Activated effector memory CD4-positive, alpha-beta T cell treated with anti-CD3 and anti-CD28 coated beads, Interleukin-2, amount 50 U/mL, for 16 hours (primary cell): ENCODE results near the gene EPGN.
"Not testable (repeated sequence)": the region's sequence is repeated elsewhere in the genome, so short reads cannot be mapped to it uniquely, and the experiment has no call there.

Experiments
- DNase-seq: peaks from one replicate; pipeline ENCODE4 v3.0.0-alpha.2; 2020

The EPGN gene

DNA sequence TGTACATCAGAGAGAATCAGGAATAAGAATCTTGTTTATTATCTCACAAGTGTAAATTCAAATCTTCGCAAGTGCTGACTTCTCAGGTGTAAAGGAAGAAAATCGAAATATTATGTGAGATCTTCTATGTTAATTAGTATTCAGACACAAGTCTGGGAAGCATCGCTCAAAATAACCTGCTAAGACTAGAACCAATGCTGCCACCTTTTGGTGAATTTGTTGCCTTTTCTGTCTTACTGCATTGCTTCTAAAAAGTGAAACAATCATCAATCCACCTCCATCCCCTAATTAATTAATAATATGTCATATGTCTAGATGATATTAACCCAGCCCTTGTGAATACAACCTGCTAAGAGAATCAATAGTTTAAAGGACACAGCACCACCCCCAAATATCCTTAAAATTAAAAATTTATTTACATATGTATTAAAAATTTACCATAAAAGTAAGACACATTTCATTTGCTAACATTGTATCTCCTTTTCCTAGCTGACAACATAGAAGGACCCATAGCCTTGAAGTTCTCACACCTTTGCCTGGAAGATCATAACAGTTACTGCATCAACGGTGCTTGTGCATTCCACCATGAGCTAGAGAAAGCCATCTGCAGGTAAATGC, 3.5 kb downstream of the EPGN start:
- no peak for DNase-seq

DNA sequence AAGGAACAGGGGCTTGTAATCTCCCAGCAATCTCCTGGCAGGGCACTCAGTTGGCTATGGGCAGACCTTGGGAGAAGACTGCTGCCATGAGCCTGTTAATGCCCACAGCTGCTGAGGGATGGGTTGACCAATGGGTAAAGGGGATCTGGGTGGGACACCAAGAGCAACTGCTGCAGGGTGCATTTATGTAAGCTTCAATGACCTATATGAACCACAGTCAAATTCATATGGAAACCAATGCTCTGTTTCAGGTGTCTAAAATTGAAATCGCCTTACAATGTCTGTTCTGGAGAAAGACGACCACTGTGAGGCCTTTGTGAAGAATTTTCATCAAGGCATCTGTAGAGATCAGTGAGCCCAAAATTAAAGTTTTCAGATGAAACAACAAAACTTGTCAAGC, 6.1 kb downstream of the EPGN start:
- DNase-seq: no peak

DNA sequence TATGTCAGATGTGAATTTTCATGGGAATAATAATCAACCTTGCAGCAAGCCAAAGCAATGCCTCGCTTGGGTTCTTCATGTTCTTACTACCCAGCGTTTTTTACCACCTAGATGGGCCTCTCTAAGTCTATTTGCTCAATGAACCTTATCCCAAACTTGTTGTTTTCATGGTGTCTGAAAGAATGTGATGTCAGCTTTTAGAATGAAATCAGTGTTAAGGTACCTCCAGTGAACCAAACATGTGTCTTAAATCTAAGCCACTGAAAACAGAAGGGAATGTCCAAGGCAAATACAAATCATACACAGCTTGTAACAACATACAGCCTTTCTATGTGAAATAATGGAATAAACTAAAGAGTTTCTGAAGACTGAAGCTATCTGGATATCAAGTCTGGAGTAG, 6.7 kb downstream of the EPGN start:
- no peak for DNase-seq

DNA sequence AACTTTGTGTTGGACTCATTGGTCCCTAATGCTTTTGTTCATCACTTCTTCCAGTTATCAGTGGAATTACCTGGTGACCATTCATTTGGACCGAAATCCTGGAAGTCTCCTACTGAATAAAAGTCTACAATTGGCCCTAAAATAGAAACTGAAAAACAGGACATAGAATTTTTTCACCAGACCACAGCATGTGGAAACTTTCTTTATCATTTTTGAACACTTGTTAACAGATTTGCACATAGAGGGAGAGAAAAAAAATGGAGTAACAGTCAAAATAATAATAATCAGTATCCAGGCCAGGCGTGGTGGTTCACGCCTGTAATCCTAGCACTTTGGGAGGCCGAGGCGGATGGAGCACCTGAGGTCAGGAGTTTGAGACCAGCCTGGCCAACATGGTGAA, 7.1 kb downstream of the EPGN start:
- DNase-seq: no peak

DNA sequence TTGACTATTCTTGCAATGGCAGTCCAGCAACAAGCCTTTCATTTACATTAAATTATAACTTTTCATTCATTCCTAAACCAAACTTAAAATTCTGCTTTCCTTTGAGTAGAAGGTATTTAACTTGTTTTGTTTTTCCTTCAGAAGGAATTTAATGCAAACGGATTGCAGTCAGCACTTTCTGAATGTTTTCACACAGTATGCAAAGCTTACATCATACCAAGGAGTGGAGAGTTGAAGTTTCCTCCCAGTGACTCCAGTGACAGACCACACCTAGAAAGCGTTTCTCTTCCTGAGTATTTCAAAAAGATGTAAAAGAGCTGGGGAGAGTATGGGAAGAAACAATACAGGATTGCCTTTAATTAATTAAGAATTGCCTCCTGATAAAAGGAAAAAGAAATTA, 8.1 kb downstream of the EPGN start:
- DNase-seq: no peak

DNA sequence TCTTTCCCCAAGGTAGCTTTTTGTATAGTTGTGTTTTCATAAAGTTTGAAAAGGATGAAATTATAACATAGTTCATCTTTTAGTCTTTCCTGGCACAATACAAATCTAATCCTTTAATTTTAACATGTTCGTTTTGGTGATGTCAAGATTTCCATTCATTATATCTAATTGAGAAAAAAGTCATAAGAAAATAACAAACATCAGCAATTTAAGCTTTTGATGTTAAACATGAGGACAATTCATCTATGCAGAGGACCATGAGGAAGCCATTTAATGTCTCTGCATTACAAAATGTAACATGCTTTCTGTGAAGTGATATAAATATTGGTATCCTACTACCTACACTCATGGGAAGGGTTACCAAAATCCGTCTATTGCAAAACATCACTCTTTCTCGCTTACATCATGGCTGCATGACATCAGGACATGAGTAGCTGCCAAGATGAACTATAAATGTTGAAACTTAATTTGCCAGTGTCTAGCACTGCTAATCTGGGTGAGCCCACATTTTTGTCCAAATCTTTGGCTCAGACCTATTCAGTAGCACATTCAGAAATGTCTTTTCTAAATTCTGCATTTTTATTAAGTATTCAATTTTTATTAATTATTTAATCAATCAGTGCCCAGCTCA, 9.5 kb downstream of the EPGN start:
- no peak for DNase-seq

DNA sequence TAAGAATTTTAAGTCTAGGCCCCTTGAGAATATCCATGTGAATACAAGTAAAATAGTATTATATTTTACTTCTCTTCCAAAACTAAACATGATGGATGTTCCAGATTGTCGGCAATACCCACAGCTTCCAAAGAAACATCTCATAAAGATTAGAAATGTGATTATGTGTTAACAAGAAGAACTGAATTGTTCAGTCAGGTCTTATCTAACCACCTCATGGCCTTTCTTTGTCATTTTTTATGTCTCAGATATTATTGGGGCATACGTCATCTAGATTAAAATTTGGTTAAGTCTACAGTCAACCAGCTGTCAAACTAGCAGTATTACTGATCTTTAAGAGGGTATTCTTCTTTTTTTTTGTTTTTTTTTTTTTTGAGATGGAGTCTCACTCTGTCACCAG, 10.0 kb downstream of the EPGN start:
- no peak for DNase-seq

DNA sequence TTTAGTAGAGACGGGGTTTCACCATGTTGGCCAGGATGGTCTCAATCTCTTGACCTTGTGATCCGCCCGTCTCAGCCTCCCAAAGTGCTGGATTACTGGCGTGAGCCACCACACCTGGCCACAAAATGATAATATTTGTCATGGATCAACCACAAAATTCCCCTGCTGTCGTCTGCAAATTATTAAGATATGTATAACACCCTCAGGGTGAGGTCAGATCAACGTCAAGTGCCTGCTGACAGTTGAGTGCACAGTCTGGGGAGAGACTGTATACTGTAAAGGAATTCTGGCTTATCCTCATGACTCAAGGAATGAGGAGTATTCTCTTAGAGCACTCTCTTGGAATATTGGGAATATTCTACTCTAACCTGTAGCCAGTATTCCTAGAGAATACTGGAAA, 11.2 kb downstream of the EPGN start:
- DNase-seq: no peak

DNA sequence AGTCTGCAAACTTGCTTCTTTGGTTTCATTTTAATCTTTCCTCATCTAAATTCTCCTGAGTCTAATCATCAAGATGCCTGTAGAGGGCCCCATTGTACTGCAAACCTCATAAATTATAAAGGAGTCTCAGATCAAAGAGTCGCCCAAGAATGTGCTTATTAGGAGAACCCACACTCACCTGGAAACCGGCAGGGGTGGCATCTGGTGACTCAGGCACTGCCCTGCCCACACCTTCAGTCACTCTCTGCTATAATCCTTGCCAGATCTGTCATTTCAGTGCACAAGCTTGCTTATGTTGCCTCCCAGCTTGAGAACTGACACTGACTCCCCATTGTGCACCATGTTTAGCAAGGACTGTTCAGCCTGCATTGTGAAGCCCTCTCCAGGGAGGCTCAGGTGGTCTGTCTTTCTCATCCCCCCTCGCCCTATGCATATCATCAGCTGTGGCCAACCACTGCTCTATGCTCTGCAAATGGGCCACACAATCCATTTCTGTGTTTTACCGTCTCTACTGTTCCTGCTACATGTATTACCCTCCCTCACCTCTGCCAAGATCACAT, 12.4 kb downstream of the EPGN start:
- peak; percentile 66 for DNase-seq

DNA sequence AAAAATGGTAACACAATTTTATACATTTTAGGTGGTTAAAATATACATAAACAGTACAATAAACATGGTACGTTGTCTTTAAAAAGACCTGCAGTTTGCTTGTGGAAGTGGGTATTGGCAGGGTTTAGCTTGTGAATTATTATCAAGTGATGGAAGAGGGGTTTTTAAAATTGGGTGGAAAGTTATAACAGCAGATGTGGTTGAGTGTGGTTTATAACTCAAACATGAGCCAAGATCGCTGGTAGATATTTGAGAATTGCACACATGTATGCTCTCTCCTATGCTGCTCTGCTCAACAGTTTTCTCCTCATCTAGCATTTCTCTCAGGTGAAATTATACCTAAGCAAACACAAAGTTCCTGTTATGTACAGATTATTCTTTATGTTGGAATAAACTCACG, 14.0 kb downstream of the EPGN start:
- no peak for DNase-seq

DNA sequence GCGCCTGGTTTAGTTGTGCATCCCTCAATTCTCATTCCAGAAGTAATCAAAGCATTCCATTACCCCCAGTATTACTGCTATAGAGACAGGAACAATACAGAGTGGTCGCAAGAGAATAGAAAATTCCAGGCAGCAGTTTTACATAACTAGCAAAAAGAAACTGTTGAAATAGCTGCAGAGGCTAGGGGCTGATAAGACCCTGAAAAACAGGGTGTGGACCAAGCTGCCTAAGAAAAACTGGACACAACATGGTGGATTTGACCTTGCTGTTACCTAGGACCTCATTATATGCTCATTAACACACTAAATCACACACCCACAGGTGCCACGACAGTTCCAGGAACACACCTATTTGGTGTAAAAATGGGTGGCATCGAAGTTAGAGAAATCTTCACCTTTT, 15.4 kb downstream of the EPGN start:
- no peak for DNase-seq

DNA sequence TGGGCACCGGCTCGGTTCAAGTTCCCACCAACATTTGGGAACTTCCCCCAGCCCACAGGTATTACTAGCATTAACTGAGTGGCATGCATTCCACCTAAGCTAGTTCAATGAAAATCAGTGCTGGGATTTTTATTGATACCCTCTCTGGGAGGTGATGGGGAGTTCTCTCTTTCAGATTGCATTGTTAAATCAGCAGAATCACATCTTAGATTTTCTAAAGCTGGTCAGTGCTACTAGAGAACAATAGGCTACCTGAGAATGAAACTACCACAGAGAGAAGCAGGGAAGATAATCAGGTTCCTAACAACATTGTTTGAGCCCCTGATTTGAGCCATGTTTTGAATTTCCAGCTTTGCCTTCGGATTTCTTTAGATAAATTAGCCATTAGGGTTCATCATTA, 16.0 kb downstream of the EPGN start:
- no peak for DNase-seq

DNA sequence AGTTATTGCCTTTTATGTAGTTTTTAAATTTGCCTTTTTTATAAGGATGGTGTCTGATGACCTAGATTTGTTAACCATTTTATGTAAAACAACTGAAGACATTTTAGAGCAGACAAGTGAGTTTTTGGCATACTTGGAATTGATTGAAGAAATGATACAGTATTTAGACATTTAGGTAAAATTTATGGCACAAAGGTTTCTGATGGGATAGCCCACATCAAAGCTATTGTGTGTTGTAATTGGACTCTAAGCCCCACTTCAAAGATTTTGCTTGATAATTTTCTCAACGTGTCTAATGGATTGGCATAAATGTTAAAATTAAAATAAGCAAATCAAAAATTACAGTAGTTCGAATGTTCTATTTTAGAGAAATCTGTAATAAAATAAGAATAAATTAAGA, 17.6 kb downstream of the EPGN start:
- no peak for DNase-seq

DNA sequence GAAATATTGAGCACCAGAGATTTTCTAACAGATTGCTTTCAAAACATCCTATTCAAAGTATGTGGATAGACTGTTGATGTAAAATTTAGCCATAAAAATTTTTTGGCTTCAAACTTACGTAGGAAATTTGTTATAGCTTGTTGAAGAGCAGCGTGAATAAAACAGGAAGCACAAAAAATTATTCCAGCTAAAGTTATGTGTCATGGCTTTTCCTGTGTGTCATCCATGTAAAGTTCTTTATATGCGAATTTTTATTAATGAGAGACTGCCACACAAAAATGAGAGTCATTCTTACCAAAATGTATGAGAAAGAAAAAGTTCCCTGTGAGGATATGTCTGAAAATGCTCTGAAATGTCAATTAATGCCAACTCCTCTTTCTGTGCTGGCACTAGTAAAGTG, 19.5 kb downstream of the EPGN start:
- no peak for DNase-seq

DNA sequence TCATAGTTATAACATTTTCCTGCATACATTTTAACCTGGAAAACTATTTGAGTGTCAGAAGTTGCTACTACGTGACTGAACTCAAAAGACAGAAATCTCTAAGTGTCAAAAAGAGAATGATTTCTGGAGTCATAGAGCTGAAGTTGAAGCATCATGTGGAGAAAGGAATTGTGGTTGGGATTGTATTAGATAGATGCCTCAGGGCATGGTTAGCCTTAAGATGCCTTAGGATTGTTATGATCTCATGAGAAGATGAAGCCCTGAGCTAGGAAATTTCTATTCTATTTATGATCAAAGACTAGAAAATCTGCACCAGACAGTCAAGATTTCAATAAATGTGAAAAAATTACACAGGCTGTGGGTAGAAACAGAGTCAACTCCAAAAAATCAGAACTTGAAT, 20.2 kb downstream of the EPGN start:
- DNase-seq: no peak

DNA sequence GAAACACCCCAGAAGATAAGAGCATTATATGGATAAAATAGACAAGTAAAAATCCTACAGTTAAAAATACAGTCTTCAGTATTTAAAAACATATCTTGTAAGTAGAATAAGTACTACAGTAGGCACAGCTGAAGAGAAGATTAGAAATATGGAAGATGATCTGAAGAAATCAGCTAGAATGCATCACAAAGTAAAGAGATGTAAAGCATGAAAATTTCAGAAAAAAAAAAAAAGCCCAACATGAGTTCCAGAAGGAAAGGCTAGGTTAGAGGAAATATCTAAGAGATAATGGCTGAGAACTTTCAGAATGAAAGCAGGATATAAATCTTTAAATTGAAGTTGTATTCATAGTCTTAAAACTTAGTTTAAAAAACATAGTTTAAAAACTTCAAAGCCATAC, 21.0 kb downstream of the EPGN start:
- DNase-seq: no peak

DNA sequence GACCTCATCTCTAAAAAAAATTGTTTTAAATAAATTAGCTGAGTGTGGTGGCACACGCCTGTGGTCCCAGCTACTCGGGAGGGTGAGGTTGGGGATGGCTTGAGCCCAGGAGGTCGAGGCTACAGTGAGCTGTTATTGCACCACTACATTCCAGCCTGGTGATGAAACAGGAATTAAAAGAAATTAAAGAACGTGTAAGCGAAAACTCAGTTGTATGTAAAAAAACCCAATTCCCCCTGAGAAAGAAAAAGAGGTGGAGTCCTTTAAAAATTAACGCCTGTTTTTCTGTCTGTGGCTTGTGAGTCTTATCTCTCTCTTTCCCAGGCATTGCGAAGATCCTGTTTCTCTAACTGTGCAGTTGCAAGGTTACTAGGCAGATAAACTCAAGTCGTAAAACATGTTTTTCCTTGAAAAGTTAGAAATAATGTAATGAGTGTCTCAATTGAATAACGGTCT, 22.1 kb downstream of the EPGN start:
- no peak for DNase-seq

DNA sequence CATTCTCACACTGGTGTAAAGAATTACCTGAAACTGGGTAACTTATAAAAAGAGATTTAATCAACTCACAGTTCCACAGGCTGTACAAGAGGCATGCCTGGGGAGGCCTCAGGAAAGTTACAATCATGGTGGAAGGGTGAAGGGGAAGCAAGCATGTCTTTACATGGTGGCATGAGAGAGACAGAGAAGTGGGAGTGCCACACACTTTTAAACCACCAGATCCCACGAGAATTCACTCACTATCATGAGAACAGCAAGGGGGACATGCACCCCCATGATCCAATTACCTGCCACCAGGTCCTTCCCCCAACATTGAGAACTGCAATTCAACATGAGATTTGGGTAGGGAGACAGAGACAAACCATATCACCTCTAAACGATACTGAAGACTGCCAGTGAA, 23.0 kb downstream of the EPGN start:
- no peak for DNase-seq

DNA sequence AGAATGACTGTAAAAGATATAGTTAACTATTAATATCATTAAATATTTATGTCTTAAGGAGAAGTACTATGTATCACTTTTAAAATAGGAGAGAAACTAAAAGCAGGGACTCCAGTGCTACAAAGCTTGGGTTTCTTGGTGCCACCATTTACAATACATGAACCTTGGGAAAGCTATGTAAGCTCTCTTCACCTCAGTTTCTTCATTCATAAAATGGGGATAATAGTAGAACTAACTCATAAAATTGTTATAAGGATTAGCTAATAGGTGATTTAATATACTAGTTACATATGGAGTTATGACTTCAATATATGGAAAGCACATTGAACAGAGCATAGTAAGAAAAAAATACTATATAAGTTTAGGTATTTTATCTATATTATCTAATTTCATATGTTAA, 23.7 kb downstream of the EPGN start:
- DNase-seq: no peak

DNA sequence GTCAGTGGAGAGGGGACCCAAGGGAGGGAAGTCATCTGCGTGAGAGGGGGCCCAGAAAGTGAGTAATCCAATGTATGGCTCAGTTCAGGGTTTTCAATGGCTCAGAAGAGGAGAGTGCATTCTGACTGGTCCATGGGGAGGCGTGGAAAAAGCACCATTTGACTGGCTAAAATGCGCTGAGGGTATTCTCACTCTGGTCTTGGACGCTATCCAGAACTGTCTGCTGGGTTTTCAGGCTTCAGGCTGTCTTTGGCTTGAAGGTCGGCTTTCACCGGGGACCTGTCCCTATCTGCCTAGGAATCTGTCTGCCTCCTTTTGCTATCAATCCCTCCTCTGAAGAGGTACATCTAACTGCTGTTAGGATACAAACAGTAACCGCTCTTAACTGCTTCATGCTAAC, 26.4 kb downstream of the EPGN start:
- no peak for DNase-seq

DNA sequence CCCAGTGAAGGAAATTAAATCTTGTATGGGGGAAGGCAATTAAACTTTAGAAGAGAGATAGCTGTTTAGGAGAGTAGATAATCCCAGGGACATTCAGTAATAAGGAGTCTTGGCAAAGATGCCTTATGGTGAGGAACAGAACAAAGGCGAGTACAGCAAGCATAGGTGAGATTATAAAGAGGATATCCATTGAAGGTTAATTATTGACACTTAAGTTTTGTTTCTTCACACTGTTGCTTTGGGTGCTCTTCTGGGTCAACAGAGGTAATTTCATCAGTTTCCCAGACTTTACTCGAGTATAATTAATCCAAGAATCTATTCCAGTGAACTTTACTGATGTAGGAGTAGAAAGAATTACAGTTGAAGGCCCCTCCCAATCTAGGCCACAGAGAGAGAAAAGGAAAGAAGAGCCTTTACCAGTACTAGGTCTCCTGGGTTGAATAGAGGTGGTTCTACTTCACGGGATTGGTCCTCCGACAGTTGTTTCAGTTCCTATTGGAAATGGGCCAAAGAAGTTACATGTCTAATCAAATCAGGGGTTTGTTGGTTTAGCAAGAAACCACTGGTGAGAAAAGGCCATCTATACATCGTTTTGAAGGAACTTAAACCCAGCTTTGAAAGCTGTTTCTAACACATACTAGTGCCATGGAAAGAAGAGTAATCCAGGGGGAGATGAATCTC, 27.2 kb downstream of the EPGN start:
- DNase-seq: no peak

DNA sequence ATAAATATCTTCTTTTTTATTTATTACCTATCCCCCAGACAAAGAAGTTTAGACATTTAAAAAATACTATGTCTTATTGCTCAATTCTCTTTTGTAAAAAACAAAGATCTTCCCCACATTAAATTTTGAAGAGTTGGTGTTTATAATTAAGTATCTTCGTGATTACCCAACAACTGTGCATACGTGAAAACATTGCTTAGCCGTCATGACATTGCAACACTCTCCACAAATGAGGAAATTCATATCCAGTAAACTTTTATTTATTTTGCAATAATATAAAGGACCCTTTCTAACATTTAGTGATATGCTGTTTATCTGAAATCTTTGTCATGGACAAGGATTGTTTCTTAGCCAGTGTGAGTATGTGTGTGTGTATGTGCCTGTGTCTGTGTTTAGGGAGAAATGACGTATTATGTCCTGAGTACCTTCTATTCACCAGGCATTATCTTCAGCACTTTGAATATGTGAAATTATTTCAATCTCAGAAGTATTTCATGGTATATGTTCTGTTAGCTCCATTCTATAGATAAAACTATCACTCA, 30.6 kb downstream of the EPGN start:
- DNase-seq: no peak

DNA sequence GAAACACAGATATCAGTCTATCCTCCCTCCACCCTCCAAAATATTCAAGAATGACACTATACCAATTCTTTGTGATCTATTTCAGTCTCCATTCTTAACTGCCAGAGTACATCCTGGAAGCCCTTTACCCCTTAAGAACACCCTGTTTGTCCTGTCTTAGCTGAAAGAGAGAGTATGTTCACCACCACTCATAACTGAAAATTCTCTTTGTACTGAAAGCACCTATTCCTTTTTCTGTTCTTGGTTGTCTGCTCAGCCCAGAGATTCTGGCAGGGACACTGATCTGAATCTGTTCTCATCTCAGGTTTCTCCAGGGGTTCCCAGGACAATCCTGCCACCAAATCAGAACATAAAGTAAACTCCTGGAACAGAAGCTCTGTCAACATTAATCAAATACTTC, 31.2 kb downstream of the EPGN start:
- DNase-seq: no peak

DNA sequence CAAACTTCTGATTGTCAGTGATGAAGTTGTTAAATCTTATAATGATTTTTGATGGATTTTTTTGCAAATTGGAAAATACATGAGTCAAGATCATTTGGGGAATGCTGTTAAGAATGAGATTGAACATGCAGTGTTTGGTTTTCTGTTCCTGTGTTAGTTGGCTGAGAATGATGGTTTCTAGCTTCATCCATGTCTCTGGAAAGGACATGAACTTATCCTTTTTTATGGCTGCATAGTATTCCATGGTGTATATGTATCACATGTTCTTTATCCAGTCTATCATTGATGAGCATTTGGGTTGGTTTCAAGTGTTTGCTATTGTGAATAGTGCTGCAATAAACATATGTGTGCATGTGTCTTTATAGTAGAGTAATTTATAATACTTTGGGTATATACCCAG, 32.2 kb downstream of the EPGN start:
- not testable (repeated sequence) for DNase-seq
